Measurements from ENCODE around the gene QSOX1. TPM values are rescaled to one million over a fixed set of nuclear protein-coding genes. Genes with fewer than 3 reads are reported as not detected.

QSOX1 gene
- polyA plus RNA-seq, 6 donors from 2014 or later = 4.9 to 8.0 (median 5.5) TPM

DNA sequence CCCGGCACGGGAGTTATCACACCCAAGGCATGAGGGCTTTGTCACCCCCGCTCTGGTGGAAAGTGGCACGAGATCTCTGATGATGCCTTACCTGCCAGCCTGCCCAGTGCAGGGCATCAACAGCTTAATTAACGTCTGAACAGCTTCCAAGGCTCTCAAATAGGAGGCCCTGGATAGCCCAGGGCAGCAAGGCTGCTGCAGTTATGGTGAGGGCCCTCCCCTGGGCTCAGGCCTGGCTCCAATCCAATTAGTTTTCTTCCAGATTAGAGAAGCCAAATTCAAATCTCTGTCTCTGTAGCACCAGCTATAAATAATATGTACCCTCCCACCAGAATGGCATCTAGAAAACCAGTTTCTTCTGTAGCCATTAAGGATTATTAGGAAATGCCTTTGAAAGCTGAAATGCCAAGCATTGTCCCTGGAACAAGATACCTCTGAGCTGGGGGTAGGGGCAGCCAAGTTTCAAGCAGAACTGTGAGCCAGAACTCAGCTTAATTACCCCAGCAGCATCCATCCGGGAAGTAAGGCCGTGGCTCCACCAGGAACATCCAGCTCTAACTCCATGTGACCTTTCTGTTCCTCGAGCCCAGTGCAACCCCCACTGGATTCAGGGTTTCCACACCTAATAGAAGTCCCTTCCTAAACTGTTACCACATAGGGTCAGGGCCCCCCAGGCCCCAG, 12.5 kb downstream of the QSOX1 start:
- H3K4me3 Mint-ChIP-seq = no peak overlapping the region
- peaks cover 0 to 7% of the 10 kb centered on the region in 2 donors for H3K36me3 Mint-ChIP-seq
- DNase-seq (no peak), ATAC-seq (ENCODE audit: low read depth in 2 of 2) (no peak)
- no peaks in the 10 kb centered on the region for H3K27me3 Mint-ChIP-seq
- no peaks in the 10 kb centered on the region for H3K9me3 Mint-ChIP-seq
- peak overlapping the region in 1 of 6 donors; percentile 14 for H3K27ac Mint-ChIP-seq
- H3K4me1 Mint-ChIP-seq = peaks cover 5 to 9% (median 5%) of the 10 kb centered on the region in 3 donors

DNA sequence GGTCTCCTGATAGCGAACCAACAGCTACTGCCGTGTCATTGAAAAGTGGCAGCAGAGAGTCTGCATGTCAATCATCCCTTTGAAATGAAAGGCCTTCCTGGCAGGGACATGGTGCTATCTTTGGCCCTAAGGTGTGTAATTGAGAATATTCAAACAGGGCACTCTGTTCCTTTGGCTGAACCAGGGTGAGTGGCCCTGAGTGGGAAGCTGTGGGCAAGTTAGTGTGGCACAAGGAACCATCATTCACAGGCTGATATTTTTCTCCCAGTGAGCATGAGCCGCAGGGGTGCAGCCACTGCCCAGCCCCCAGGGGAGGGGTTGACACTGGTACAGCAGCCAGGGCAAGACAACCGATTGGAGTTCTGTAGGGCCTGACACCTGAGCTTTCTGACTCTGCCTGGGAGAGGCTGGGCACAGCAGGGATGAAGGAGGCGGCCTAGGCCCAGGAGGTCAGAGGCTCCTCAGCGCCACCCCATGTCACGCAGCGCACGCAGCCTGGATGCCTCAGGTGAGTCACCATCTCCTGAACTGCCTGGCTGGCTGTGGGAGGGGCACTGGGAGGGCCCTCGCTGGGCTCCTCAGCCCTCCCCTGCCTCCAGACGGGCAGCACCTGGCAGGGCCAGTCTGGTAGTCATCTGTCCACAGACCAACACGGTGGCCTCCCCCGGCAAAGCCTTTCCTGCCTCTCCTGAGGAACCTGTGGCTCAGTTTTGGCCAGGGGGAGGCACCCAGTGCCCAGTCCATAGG, 13.2 kb downstream of the QSOX1 start:
- ATAC-seq (ENCODE audit: low read depth in 2 of 2) (no peak), DNase-seq (no peak)
- Mint-ChIP-seq H3K27me3 (no peaks in the 10 kb centered on the region), H3K27ac (no peak overlapping the region), H3K4me3 (no peak overlapping the region), H3K9me3 (no peaks in the 10 kb centered on the region), H3K36me3 (peaks cover 0 to 7% of the 10 kb centered on the region in 2 donors), H3K4me1 (peaks cover 5 to 9% (median 5%) of the 10 kb centered on the region in 3 donors)

DNA sequence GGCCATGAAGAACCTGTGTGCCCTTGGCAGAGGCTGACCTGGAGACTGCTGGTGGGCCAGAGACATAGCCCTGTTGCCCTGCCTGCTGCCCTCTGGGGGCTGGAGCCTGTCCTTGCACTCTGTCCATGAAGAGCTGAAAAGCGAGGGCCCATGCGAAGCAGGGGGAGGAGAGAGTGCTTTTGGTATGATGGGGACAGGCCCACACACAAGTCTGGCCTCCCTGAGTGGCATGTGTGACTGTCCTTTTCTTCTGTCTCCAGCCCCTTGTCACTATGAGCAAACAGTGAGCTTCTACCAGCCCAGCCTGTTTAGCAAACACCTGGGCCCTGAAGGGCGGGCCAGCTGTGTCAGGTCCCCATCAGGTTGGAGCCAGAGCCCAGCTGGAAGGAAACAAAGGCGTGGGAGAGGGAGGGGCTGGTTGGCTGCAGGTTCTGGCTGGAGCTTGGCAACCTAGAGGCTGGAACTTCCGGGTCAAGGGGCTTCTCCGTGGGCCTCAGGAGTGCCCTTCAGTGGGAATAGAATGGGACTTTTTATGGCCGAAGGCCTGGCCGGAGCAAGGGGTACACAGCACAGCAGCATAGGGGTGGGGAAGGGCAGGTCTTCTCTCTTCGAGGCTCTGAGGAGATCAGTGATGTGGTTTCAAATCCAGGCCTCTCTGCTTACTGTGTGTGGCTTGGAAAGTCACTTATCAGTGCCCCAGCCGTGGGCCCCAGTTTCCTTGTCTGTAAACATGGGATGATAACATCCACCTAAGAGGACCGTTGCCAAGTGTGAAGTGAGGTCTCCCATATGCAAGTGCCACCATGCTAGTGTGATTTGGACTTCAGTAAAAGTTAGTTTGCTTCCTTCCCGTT, 14.3 kb downstream of the QSOX1 start:
- Mint-ChIP-seq H3K9me3 (no peaks in the 10 kb centered on the region), H3K27ac (peak overlapping the region in 3 of 6 donors; percentile 47 to 89 (median 53)), H3K4me3 (peak overlapping the region in 1 of 8 donors; percentile 51), H3K4me1 (peaks cover 0 to 5% (median 5%) of the 10 kb centered on the region in 3 donors), H3K36me3 (peaks cover 0 to 7% of the 10 kb centered on the region in 2 donors), H3K27me3 (no peaks in the 10 kb centered on the region)
- ATAC-seq (ENCODE audit: low read depth in 2 of 2) (peak; percentile 55), DNase-seq (no peak)

DNA sequence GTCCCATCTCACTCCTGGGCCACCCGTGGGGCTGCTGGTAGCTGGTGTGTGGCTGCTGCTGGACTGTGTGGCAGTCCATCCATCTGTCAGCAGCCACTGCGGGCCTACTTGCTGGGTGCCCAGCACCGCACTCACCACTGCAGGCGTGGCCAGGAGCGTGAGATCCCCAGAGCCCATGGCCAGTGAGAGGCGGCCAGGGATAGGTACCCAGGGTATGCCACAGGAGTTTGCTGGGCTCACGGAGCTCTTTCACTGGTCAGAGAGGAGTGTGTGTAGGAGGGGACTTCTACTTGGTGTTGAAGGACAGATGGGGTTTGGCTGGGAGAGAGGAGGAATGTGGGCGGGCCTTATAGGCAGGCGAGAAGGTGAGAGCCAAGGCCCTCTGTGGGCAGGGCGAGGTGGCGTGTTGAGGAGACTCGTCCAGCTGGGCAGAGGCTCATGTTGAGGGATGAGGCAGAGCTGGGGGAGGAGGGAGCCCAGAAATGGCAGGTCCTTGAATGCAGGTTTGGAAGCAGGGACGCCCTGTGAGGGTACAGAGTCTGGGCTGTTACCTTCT, 15.0 kb downstream of the QSOX1 start:
- H3K27ac Mint-ChIP-seq = no peak overlapping the region
- H3K9me3 Mint-ChIP-seq = no peaks in the 10 kb centered on the region
- ATAC-seq (ENCODE audit: low read depth in 2 of 2) (no peak), DNase-seq (no peak)
- H3K4me3 Mint-ChIP-seq = no peak overlapping the region
- peaks cover 0 to 5% (median 5%) of the 10 kb centered on the region in 3 donors for H3K4me1 Mint-ChIP-seq
- peaks cover 0 to 7% of the 10 kb centered on the region in 2 donors for H3K36me3 Mint-ChIP-seq
- no peaks in the 10 kb centered on the region for H3K27me3 Mint-ChIP-seq

DNA sequence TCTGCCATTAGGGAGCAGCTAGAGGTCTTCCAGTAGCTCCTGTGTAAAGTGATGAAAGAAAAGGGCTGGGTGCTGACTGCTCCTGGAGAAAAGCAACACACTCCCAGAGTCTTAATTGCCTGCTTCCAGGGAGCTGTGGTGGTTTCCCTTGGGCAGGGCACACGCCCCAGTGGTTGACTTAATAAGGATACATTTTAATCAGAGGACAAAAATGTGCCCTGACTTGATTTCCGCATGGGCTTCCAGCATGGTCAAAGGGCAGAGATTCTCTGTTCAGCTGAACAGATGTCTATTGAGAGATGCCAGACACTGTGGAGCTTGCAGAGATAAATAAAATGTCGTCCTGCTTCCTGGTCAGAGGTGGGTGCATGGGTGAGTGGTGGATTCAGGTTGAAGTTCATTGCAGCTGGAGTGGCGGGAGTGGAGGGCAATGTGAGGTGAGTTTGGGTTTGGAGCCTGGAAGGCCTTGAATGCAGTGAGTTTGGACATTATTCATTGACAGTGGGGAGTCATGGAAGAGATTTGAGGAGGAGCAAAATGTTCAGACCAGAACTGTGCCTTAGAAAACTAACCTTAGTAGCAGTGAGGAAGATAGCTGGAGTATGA, 16.0 kb downstream of the QSOX1 start:
- Mint-ChIP-seq H3K9me3 (no peaks in the 10 kb centered on the region), H3K4me1 (peaks cover 0 to 2% (median 0%) of the 10 kb centered on the region in 3 donors), H3K4me3 (no peak overlapping the region), H3K27me3 (no peaks in the 10 kb centered on the region), H3K36me3 (peaks cover 0 to 3% of the 10 kb centered on the region in 2 donors), H3K27ac (peak overlapping the region in 3 of 6 donors; percentile 2 to 59 (median 39))
- no peak for ATAC-seq (ENCODE audit: low read depth in 2 of 2)
- no peak for DNase-seq

DNA sequence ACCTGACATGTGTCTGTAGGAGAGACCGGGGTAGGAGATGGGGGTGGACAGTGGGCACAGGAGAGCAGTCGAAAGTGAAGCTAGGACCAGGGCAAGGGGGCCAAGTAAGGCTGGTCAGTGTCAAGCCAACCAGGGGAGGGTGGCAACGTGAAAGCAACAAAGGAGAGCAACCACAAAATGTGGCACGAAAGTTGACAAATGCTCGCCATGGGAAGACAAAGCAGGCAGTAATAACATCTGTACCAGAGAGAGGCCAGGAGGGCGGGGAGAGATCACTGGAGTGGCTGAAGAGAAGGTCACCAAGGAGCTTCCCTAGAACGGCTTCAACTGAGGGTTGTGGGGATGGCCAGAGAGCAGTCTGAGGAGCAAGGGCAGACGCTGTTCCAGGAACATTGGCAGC, 17.0 kb downstream of the QSOX1 start:
- no peaks in the 10 kb centered on the region for H3K4me1 Mint-ChIP-seq
- no peaks in the 10 kb centered on the region for H3K36me3 Mint-ChIP-seq
- no peak overlapping the region for H3K4me3 Mint-ChIP-seq
- peak overlapping the region in 2 of 6 donors; percentile 39 to 77 for H3K27ac Mint-ChIP-seq
- no peaks in the 10 kb centered on the region for H3K27me3 Mint-ChIP-seq
- no peak for DNase-seq
- H3K9me3 Mint-ChIP-seq = no peaks in the 10 kb centered on the region
- no peak for ATAC-seq (ENCODE audit: low read depth in 2 of 2)

DNA sequence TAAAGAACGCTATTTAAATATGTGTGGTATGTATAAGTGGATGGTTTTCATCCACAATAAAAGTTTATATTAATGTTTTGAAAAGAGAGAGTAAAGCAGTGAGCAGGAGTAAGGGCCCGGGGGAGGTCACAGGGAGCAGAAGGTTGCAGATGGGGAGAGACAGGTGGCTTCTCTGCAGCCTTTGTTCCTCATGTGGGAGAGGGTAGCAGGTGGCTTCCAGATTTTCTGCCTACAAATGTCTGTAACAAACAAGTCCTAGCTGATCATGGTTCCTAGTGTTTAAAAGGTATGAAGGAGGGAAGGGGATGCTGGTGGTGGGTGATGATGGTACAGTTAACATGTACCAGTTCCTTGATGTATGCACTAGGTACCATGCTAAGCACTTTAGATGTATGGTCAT, 18.8 kb downstream of the QSOX1 start:
- H3K27me3 Mint-ChIP-seq = no peaks in the 10 kb centered on the region
- H3K4me1 Mint-ChIP-seq = no peaks in the 10 kb centered on the region
- H3K4me3 Mint-ChIP-seq = peak overlapping the region in 1 of 8 donors; percentile 35
- DNase-seq (no peak), ATAC-seq (ENCODE audit: low read depth in 2 of 2) (no peak)
- H3K9me3 Mint-ChIP-seq = no peaks in the 10 kb centered on the region
- H3K27ac Mint-ChIP-seq = no peak overlapping the region
- no peaks in the 10 kb centered on the region for H3K36me3 Mint-ChIP-seq

DNA sequence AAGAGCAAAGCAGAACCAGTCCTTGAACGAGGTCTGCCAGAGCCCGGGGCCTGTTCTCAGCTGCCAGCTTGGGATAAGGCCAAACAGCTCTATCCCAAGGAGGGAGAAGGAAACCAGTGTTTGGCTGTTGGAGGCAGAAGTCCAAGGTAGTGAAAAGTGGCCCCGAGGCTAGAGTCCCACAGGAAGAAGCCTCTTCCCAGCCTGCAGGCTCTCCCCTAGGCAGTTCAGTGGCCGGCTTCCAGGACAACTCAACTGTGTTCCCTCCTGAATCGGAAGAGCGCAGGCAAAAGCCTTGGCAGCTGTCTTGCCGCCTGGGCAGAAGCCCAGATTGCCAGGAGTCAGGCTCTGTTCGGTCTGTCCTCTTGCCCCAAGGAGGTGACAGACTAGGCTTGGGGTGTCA, 19.3 kb downstream of the QSOX1 start:
- no peaks in the 10 kb centered on the region for H3K9me3 Mint-ChIP-seq
- no peaks in the 10 kb centered on the region for H3K4me1 Mint-ChIP-seq
- DNase-seq (no peak), ATAC-seq (ENCODE audit: low read depth in 2 of 2) (no peak)
- no peaks in the 10 kb centered on the region for H3K36me3 Mint-ChIP-seq
- no peak overlapping the region for H3K27ac Mint-ChIP-seq
- no peaks in the 10 kb centered on the region for H3K27me3 Mint-ChIP-seq
- H3K4me3 Mint-ChIP-seq = no peak overlapping the region

DNA sequence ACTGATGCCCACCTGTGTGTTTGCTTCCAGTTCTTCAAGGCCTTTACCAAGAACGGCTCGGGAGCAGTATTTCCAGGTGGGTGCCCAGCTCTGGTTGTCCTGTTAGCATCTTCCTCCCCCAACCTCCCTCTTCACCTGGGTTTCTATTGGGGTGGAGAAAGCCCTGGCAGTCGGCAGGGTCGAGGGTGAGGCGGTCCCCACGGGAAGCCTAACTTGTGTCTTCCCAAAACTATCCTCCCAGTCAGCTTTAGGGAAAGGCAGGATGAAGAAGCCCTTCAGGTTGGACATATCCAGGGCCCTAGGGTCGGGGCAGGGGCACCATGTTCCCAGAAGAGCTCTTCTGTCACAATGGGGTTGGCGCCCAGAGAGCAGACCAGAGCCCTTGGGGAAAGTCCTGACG, 20.6 kb downstream of the QSOX1 start:
- Mint-ChIP-seq H3K27ac (no peak overlapping the region), H3K4me3 (no peak overlapping the region), H3K4me1 (no peaks in the 10 kb centered on the region), H3K27me3 (no peaks in the 10 kb centered on the region), H3K36me3 (no peaks in the 10 kb centered on the region), H3K9me3 (no peaks in the 10 kb centered on the region)
- ATAC-seq (ENCODE audit: low read depth in 2 of 2) (no peak), DNase-seq (no peak)

DNA sequence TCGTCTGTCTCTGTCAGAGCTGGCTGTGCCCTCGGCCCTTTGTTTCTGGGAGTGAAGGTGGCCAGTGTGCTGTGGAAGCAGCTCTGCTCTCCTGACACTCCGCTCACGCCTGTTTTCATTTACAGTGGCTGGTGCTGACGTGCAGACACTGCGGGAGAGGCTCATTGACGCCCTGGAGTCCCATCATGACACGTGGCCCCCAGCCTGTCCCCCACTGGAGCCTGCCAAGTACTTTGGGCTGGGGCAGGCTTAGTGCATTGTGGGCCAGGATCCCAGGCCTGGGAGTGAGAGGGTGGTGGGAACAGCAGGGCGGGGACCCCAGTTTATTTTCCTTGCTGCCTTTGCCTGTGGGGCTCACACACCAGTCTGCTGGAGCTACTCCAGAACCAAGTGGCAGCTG, 21.1 kb downstream of the QSOX1 start:
- Mint-ChIP-seq H3K4me3 (no peak overlapping the region), H3K9me3 (no peaks in the 10 kb centered on the region), H3K27me3 (no peaks in the 10 kb centered on the region), H3K27ac (no peak overlapping the region), H3K4me1 (no peaks in the 10 kb centered on the region), H3K36me3 (no peaks in the 10 kb centered on the region)
- no peak for ATAC-seq (ENCODE audit: low read depth in 2 of 2)
- DNase-seq = no peak

DNA sequence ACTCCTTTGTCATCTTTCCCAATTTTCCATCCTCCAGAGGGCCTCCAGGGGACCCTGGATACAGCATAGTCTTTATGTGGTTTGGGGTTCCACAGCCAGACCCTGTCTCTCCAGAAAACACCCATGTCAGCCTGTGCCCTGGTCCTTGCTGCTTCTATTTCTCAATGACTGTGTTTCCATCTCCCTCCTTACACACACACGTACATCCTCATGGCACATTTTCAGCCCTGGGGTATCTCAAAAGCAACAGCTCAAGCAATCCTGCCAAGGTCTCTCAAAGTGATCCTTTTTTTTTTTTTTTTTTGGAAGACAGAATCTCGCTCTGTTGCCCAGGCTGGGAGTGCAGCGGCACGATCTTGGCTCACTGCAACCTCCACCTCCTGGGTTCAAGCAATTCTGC, 22.3 kb downstream of the QSOX1 start:
- DNase-seq (no peak), ATAC-seq (ENCODE audit: low read depth in 2 of 2) (no peak)
- H3K36me3 Mint-ChIP-seq = no peaks in the 10 kb centered on the region
- H3K27ac Mint-ChIP-seq = peak overlapping the region in 1 of 6 donors; percentile 15
- no peaks in the 10 kb centered on the region for H3K9me3 Mint-ChIP-seq
- H3K27me3 Mint-ChIP-seq = no peaks in the 10 kb centered on the region
- H3K4me3 Mint-ChIP-seq = no peak overlapping the region
- no peaks in the 10 kb centered on the region for H3K4me1 Mint-ChIP-seq

DNA sequence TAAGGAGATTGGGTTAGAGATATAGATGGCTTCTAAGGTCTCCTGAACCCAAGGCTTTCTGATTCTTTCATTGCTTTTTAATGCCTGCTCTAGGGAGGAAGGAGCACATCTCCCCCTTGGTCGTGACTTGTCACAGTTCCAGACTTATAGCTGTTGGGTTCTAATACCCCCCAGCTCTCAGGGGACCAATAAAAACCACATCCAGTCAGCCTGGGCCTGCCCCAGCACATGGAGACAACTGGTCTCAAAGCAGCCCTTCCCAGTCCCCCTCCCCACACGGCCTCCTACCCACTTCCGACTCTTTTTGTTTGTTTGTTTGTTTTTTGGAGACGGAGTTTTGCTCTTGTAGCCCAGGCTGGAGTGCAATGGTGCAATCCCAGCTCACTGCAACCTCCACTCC, 23.3 kb downstream of the QSOX1 start:
- ATAC-seq (ENCODE audit: low read depth in 2 of 2) = no peak
- Mint-ChIP-seq H3K9me3 (no peaks in the 10 kb centered on the region), H3K36me3 (peaks cover 0 to 6% of the 10 kb centered on the region in 2 donors), H3K27me3 (no peaks in the 10 kb centered on the region), H3K4me3 (no peak overlapping the region), H3K27ac (peak overlapping the region in 1 of 6 donors; percentile 38), H3K4me1 (no peaks in the 10 kb centered on the region)
- no peak for DNase-seq
